Right lobe of liver (tissue), 6 donors: ENCODE results near the gene MKRN1. TPM values are rescaled to one million over a fixed set of nuclear protein-coding genes. Genes with fewer than 3 reads are reported as not detected.

Experiments
- ATAC-seq, 4 donors: fragments of 200-7000 bp; cut with Tn5 transposase; one replicate each; pipeline ENCODE4 v1.9.1; 2020; ENCODE audit warnings: mild to moderate bottlenecking in 4 of 4, moderate library complexity in 4 of 4
- DNase-seq, 3 donors: peaks; one replicate each; pipeline ENCODE4 v3.0.0-alpha.2; 2020
- H3K27ac ChIP-seq, 3 donors: fragments of 200-600 bp; one replicate each; pipeline ENCODE4 v1.8.0; 2022
- H3K27me3 ChIP-seq, 2 donors: fragments of 200-600 bp; one replicate each; pipeline ENCODE4 v1.8.0; 2022
- H3K36me3 ChIP-seq, 4 donors: fragments of 200-600 bp; sonication (generic) in 1 of 4; one replicate each; pipeline versions ENCODE4 v1.5.1 to v1.8.0; 2017 to 2022; ENCODE audit warnings: control low read depth in 1 of 4
- H3K4me1 ChIP-seq, 4 donors: fragments of 200-600 bp; sonication (generic) in 1 of 4; one replicate each; pipeline versions ENCODE4 v1.5.1 to v1.8.0; 2017 to 2022; ENCODE audit warnings: control low read depth in 1 of 4
- H3K4me3 ChIP-seq, 3 donors: fragments of 200-600 bp; one replicate each; pipeline ENCODE4 v1.8.0; 2022
- H3K9me3 ChIP-seq, 4 donors: fragments of 200-600 bp; sonication (generic) in 1 of 4; one replicate each; pipeline versions ENCODE4 v1.5.1 to v1.8.0; 2017 to 2022; ENCODE audit warnings: control low read depth in 1 of 4
- CTCF ChIP-seq, 4 donors: fragments of 200-600 bp in 3 of 4; fragments of 450-650 bp in 1 of 4; IDR thresholded peaks; one replicate each; pipeline versions ENCODE4 v1.5.1 to v1.8.0; 2016 to 2022; ENCODE audit warnings: antibody characterized with exemption in 4 of 4, mild to moderate bottlenecking in 2 of 4
- POLR2A ChIP-seq: fragments of 450-650 bp; IDR thresholded peaks from one replicate; pipeline ENCODE4 v1.6.1; 2017; ENCODE audit warnings: antibody characterized with exemption, mild to moderate bottlenecking
- WGBS: methylation state at CpG from one replicate; pipeline ENCODE4 v1.1.6; 2018; ENCODE audit warnings: low coverage, low lambda C conversion rate; ENCODE audit not compliant: insufficient coverage; ENCODE audit errors: missing lambda C conversion rate; 5-methylcytosine and 5-hydroxymethylcytosine counted together
- intact Hi-C, 2 donors: fragments of 100-400 bp; cut with DNase I; formaldehyde crosslinking; loops; one replicate each; pipeline versions ENCODE4 v1.11.2 to v1.14.1; 2022
- long read RNA-seq: library from polyadenylated mRNA; unstranded; transcript quantifications from one replicate; pipeline ENCODE4 v2.0.0, GENCODE V29; 2019
- total RNA-seq, 6 experiments: library from RNA; depleted of rRNA in 2 of 6; stranded (reverse); fragments of >200 nt in 2 of 6; fragmentation: NEBNext Ultra II Directional in 3 of 6; extraction: Animal tissue kit (Norgen Biotek cat#: 25700) in 3 of 6; gene quantifications; one replicate each; pipeline versions ENCODE4 v1.1.0 to v1.2.4, GENCODE V29; 2016 to 2023
- donor health status: DM: no; HTN: yes; CAD: no.
- donor health status: DM: no; HTN: no; CAD: no.
- donor health status: DM: no; HTN: no; CAD: no.
- donor health status: DM: no; HTN: yes; CAD: no.
- donor health status: DM: no; HTN: yes; CAD: no.

Gene MKRN1, protein sequence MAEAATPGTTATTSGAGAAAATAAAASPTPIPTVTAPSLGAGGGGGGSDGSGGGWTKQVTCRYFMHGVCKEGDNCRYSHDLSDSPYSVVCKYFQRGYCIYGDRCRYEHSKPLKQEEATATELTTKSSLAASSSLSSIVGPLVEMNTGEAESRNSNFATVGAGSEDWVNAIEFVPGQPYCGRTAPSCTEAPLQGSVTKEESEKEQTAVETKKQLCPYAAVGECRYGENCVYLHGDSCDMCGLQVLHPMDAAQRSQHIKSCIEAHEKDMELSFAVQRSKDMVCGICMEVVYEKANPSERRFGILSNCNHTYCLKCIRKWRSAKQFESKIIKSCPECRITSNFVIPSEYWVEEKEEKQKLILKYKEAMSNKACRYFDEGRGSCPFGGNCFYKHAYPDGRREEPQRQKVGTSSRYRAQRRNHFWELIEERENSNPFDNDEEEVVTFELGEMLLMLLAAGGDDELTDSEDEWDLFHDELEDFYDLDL
- 10 to 100 TPM; 27.0 to 49.3 (median 32.8) TPM for total RNA-seq
- long read RNA-seq, result 0 reads

- Histone ChIP-seq H3K36me3 (no peaks in the 10 kb centered on the region), H3K4me3 (peak within 1 kb of the TSS; percentile 93 to 96 (median 94)), H3K27ac (peak within 1 kb of the TSS; percentile 85 to 93 (median 88)), H3K27me3 (no peaks in the 10 kb centered on the region), H3K9me3 (no peaks in the 10 kb centered on the region), H3K4me1 (peaks cover 0 to 28% (median 7%) of the 10 kb centered on the region in 4 donors)
- peak; percentile 97 to 99 (median 98) for ATAC-seq
- WGBS, result 0% methylated on average over 8 of the region's 71 CpGs
- no peak for TF ChIP-seq CTCF (IDR thresholded peaks at IDR 0.05)
- TF ChIP-seq POLR2A, result peak; percentile 82
- intact Hi-C loops, result no loop called here
- DNase-seq, result peak; percentile 97 to 98 (median 98)
Observed at GRCh38 chr7:140479062-140479738, at the start of gene MKRN1. TSS of gene MKRN1 (minus strand) at chr7:140479505. CDS start at chr7:140479344, 161 bp downstream.

DNA sequence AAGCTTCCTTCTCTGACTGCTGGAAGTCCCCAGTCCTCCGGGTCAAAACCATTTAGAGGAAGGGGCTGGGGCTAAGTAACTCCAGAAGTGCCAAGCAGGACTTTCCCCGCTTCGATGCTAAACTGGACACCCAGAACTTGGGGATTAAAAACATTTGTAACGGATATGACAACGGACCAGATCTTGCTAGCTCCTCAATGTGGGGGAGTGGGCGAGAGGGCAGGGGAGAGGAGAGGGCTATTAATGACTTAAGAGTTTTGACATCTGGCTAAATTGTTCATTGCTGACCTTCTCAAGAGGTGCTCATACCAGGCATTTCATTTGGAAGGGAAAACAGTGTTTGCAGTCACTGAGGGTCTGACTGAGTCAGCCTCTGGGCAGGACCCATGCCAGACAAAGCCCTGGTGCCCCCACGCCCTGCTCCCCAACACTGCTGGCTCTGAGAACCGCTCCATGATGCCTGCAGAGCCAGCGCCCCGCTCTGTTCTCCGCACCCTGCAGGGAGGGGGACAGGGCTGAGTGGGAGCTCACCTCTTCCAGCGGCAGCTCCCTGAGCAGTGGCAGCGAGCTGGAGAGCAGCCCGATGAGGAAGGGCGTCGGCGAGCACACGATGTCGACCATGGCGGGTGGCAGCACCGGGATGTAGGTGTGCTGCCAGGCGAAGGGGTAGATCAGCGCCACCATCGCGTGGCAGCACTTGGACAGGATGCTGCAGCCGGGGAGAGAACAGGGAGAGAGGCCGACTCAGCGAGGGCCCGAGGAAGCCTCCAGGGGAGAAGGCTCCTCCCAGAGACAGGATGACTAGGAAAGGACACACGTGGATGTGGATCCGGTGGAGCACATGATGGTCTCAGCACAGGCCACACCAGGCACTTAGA, 47.7 kb upstream of the MKRN1 start:
- no peaks in the 10 kb centered on the region for H3K4me1 ChIP-seq
- no peaks in the 10 kb centered on the region for H3K9me3 ChIP-seq
- H3K27me3 ChIP-seq, result no peaks in the 10 kb centered on the region
- no peaks in the 10 kb centered on the region for H3K36me3 ChIP-seq
- TF ChIP-seq CTCF (IDR thresholded peaks at IDR 0.05) (no peak), POLR2A (no peak)
- ATAC-seq, result peak in 1 of 4 donors; percentile 48
- H3K4me3 ChIP-seq, result no peak overlapping the region
- intact Hi-C loops, result no loop called here
- DNase-seq, result no peak
- 87% methylated on average over 18 of the region's 31 CpGs for WGBS
- no peak overlapping the region for H3K27ac ChIP-seq

DNA sequence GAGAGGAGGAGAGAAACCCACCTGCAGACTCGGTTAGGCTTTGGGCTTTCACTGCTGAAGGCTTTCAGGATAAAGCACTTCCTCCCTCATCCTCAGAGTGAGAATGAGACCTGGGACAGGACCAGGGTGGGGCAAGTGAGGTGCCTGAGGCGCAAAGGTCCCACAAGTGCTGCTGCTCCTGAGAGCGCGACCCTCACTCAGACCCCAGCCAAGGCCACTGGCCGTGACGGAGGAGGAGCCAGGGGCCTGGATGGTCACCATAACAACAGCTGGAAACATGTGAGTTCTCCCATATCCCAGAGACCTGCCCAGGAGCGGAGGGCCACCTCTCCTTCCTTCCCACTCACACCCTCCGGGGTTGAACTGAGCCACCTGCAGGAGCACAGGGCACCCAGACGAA, 46.9 kb upstream of the MKRN1 start:
- no peak for TF ChIP-seq POLR2A
- no peak for TF ChIP-seq CTCF (IDR thresholded peaks at IDR 0.05)
- ATAC-seq (peak in 1 of 4 donors; percentile 25), DNase-seq (no peak)
- no peak overlapping the region for H3K4me3 ChIP-seq
- H3K27me3 ChIP-seq, result no peaks in the 10 kb centered on the region
- intact Hi-C loops, result no loop called here
- no peaks in the 10 kb centered on the region for H3K36me3 ChIP-seq
- no CpG with 5 or more reads among the region's 9 CpGs for WGBS
- H3K9me3 ChIP-seq, result no peaks in the 10 kb centered on the region
- H3K4me1 ChIP-seq, result no peaks in the 10 kb centered on the region
- no peak overlapping the region for H3K27ac ChIP-seq

GRCh38 chr7:140525743-140526142, 46.4 kb upstream of the MKRN1 start:
- Histone ChIP-seq H3K27me3 (no peaks in the 10 kb centered on the region), H3K36me3 (no peaks in the 10 kb centered on the region), H3K27ac (no peak overlapping the region), H3K9me3 (no peaks in the 10 kb centered on the region), H3K4me3 (no peak overlapping the region), H3K4me1 (no peaks in the 10 kb centered on the region)
- WGBS, result 93% methylated on average over 3 of the region's 10 CpGs
- intact Hi-C loops, result no loop called here
- TF ChIP-seq POLR2A (no peak), CTCF (IDR thresholded peaks at IDR 0.05) (no peak)
- DNase-seq (no peak), ATAC-seq (peak in 1 of 4 donors; percentile 10)
